HCT116 (cell line): ENCODE data around the gene HTRA2. TPM values are rescaled to one million over a fixed set of nuclear protein-coding genes. Genes with fewer than 3 reads are reported as not detected.
A peak's percentile ranks its signal among the peaks of the same experiment; 100 is the strongest.

Experiments used
- ATAC-seq: fragments of 200-7000 bp; cut with Tn5 transposase; 2 replicates; pipeline ENCODE4 v1.9.1; 2020; ENCODE audit warnings: mild to moderate bottlenecking, moderate library complexity
- BruUV-seq: library from RNA; stranded (reverse); fragments of 400-500 nt; replicated peaks from 2 replicates; lab custom pipeline; 2021; lab: Mats Ljungman, UMichigan
- CTCF ChIA-PET: fragments of 300-600 bp; sonication (Branson Sonifier 250); formaldehyde crosslinking; loops from one replicate; lab custom pipeline; 2021; ENCODE audit warnings: antibody characterized with exemption; lab: Charles Lee
- POLR2A ChIA-PET: fragments of 300-600, 350-600 bp; sonication (Branson Sonifier 250); formaldehyde crosslinking; loops from one replicate; lab custom pipeline; 2021; ENCODE audit warnings: antibody characterized with exemption; lab: Charles Lee
- RAD21 ChIA-PET, 2 experiments: fragments of 300-600 bp; sonication (Branson Sonifier 250); formaldehyde crosslinking; loops; one replicate each; lab custom pipeline; 2023; ENCODE audit warnings: low total read pairs in 2 of 2; ENCODE audit not compliant: uncharacterized antibody in 2 of 2, unreplicated experiment in 2 of 2, low non-redundant PET in 1 of 2; lab: Charles Lee
- DNase-seq: peaks from one replicate; pipeline ENCODE4 v3.0.0-alpha.2; 2010; ENCODE audit warnings: low read depth, low spot score
- H2AFZ ChIP-seq: fragments of 200-600 bp; shearing (Covaris generic), sonication (generic); 2 replicates; pipeline ENCODE4 v1.6.1; 2017; ENCODE audit warnings: low read depth, mixed run types, mixed read lengths, antibody characterized with exemption, low read length; ENCODE audit not compliant: poor library complexity, severe bottlenecking
- H3K27ac ChIP-seq: 2 replicates; pipeline ENCODE4 v1.5.1; 2012; ENCODE audit warnings: low read depth, low read length
- H3K27me3 ChIP-seq: fragments of 200-600 bp; sonication (generic); 2 replicates; pipeline ENCODE4 v1.6.1; 2016; ENCODE audit warnings: mixed run types, low read length, mixed read lengths; ENCODE audit not compliant: insufficient read depth
- H3K36me3 ChIP-seq, 2 experiments: fragments of 200-500 bp in 1 of 2; fragments of 200-600 bp in 1 of 2; sonication (Bioruptor generic) in 1 of 2; sonication (generic) in 1 of 2; 2 replicates each; pipeline versions ENCODE4 v1.5.1 to v1.6.1; 2014 to 2016; ENCODE audit warnings: low read length in 2 of 2, inconsistent platforms in 1 of 2, mixed read lengths in 1 of 2, mixed run types in 1 of 2; ENCODE audit not compliant: insufficient read depth in 2 of 2, control insufficient read depth in 1 of 2
- H3K4me1 ChIP-seq, 2 experiments: fragments of 200-600 bp in 1 of 2; sonication (generic) in 1 of 2; 2 replicates each; pipeline versions ENCODE4 v1.5.1 to v1.6.1; 2012 to 2017; ENCODE audit warnings: low read length in 2 of 2, inconsistent platforms in 1 of 2, mild to moderate bottlenecking in 1 of 2, mixed read lengths in 1 of 2, mixed run types in 1 of 2, moderate library complexity in 1 of 2; ENCODE audit not compliant: insufficient read depth in 2 of 2, control insufficient read depth in 1 of 2
- H3K4me2 ChIP-seq: fragments of 200-600 bp; sonication (generic); 2 replicates; pipeline ENCODE4 v1.6.1; 2017; ENCODE audit warnings: mixed run types, low read length, mixed read lengths
- H3K4me3 ChIP-seq, 2 experiments: fragments of 200-600 bp in 1 of 2; sonication (generic) in 1 of 2; replicated peaks in 1 of 2; 2 replicates each; pipeline ENCODE4 v1.5.1; 2011 to 2016; ENCODE audit warnings: low read length in 2 of 2, control low read depth in 1 of 2, low read depth in 1 of 2, mild to moderate bottlenecking in 1 of 2, mixed read lengths in 1 of 2, mixed run types in 1 of 2
- H3K79me2 ChIP-seq: fragments of 200-600 bp; sonication (generic); 2 replicates; pipeline ENCODE4 v1.6.1; 2017; ENCODE audit warnings: mild to moderate bottlenecking, mixed run types, low read length, moderate library complexity, mixed read lengths; ENCODE audit not compliant: insufficient read depth
- H3K9ac ChIP-seq: fragments of 200-600 bp; sonication (generic); 2 replicates; pipeline ENCODE4 v1.6.1; 2016; ENCODE audit warnings: low read length, mixed read lengths
- H3K9me2 ChIP-seq: fragments of 200-600 bp; sonication (generic), shearing (Covaris generic); 2 replicates; pipeline ENCODE4 v1.6.1; 2017; ENCODE audit warnings: mixed run types, mild to moderate bottlenecking, moderate library complexity; ENCODE audit not compliant: insufficient read depth
- H3K9me3 ChIP-seq, 2 experiments: fragments of 200-500 bp in 1 of 2; fragments of 200-600 bp in 1 of 2; sonication (Bioruptor generic) in 1 of 2; sonication (generic) in 1 of 2; 2 replicates each; pipeline ENCODE4 v1.6.1; 2014 to 2017; ENCODE audit warnings: low read length in 2 of 2, mixed read lengths in 2 of 2, inconsistent platforms in 1 of 2, low read depth in 1 of 2, mild to moderate bottlenecking in 1 of 2, mixed run types in 1 of 2, moderate library complexity in 1 of 2; ENCODE audit not compliant: control insufficient read depth in 1 of 2, insufficient read depth in 1 of 2
- H4K20me1 ChIP-seq: fragments of 200-600 bp; sonication (generic), shearing (Covaris generic); 2 replicates; pipeline ENCODE4 v1.6.1; 2017; ENCODE audit warnings: mixed run types, mild to moderate bottlenecking, moderate library complexity; ENCODE audit not compliant: insufficient read depth
- CEBPB ChIP-seq: IDR thresholded peaks from 2 replicates; pipeline ENCODE4 v1.6.1; 2012; ENCODE audit warnings: low read depth
- CTCF ChIP-seq, 3 experiments: fragments of 200-600 bp in 1 of 3; sonication (generic) in 1 of 3; IDR thresholded peaks in 2 of 3; conservative IDR thresholded peaks in 1 of 3; 2 replicates each; pipeline ENCODE4 v1.5.1; 2012 to 2017; ENCODE audit warnings: low read depth in 2 of 3, low read length in 2 of 3, antibody characterized with exemption in 1 of 3, borderline replicate concordance in 1 of 3, control low read depth in 1 of 3, mild to moderate bottlenecking in 1 of 3, mixed read lengths in 1 of 3, mixed run types in 1 of 3, moderate library complexity in 1 of 3; ENCODE audit not compliant: insufficient read depth in 1 of 3
- EZH2 ChIP-seq: fragments of 200-600 bp; sonication (generic); IDR thresholded peaks from 2 replicates; pipeline ENCODE4 v1.6.1; 2017; ENCODE audit warnings: antibody characterized with exemption, mixed run types
- JUND ChIP-seq: IDR thresholded peaks from 2 replicates; pipeline ENCODE4 v1.6.1; 2012
- POLR2AphosphoS5 ChIP-seq: IDR thresholded peaks from 2 replicates; pipeline ENCODE4 v1.6.1; 2011; ENCODE audit warnings: mild to moderate bottlenecking, low read depth, low read length, moderate library complexity
- RAD21 ChIP-seq: IDR thresholded peaks from 2 replicates; pipeline ENCODE4 v1.6.1; 2012; ENCODE audit warnings: low read depth, mild to moderate bottlenecking
- SIN3A ChIP-seq: IDR thresholded peaks from 2 replicates; pipeline ENCODE4 v1.6.1; 2012; ENCODE audit warnings: low read depth
- TCF7L2 ChIP-seq: IDR thresholded peaks from 2 replicates; pipeline ENCODE4 v1.7.0; 2011; ENCODE audit warnings: borderline replicate concordance, inconsistent platforms; ENCODE audit not compliant: insufficient read depth, insufficient read length; ENCODE audit errors: extremely low read depth
- intact Hi-C: fragments of 100-400 bp; cut with micrococcal nuclease; formaldehyde crosslinking; loops from 2 replicates; pipeline ENCODE4 v1.10.0; 2022
- total RNA-seq: library from RNA; stranded (reverse); gene quantifications from one replicate; pipeline ENCODE4 v1.2.1, GENCODE V29; 2021; ENCODE audit not compliant: unreplicated experiment
- TF ChIP-seq, protein P1 (sequence below): IDR thresholded peaks from 2 replicates; pipeline ENCODE4 v1.6.1; 2012

Gene HTRA2
- total RNA-seq, 1 experiment from 2014 or later: 36.2 TPM

GRCh38 chr2:74544634-74545033 is 14.9 kb downstream of the HTRA2 start:
- no peaks in the 10 kb centered on the region for H3K9me3 ChIP-seq
- no peaks in the 10 kb centered on the region for H3K36me3 ChIP-seq
- H2AFZ ChIP-seq: no peak overlapping the region
- H4K20me1 ChIP-seq: no peaks in the 10 kb centered on the region
- no peaks in the 10 kb centered on the region for H3K27me3 ChIP-seq
- no peak overlapping the region for H3K4me3 ChIP-seq
- ChIA-PET POLR2A (no interaction called here), CTCF (interaction anchor here (0.9 to 1.8 kb wide), 3 partner anchors 13 to 62 kb away, joined by 5 to 6 read pairs (median 5); partner anchors contain the start of genes AUP1, CCDC142, HTRA2 and TTC31), RAD21 (no interaction called here)
- TF ChIP-seq CTCF (IDR thresholded peaks at IDR 0.05 in 2 of 3, conservative IDR thresholded peaks at IDR 0.05 in 1 of 3; ENCODE audit: borderline replicate concordance in 1 of 3, insufficient read depth in 1 of 3, low read depth in 2 of 3, low read length in 2 of 3) (peak in 2 of 3 experiments; percentile 49; a peak in 5 of 6 replicates), SIN3A (no peak), POLR2AphosphoS5 (no peak), TCF7L2 (no peak), RAD21 (peak; percentile 68), CEBPB (no peak), EZH2 (no peak), JUND (no peak)
- TF ChIP-seq, protein P1, sequence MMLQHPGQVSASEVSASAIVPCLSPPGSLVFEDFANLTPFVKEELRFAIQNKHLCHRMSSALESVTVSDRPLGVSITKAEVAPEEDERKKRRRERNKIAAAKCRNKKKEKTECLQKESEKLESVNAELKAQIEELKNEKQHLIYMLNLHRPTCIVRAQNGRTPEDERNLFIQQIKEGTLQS: no peak
- H3K27ac ChIP-seq: no peak overlapping the region
- H3K79me2 ChIP-seq: peaks cover 4% of the 10 kb centered on the region; the same call in 1 of the 2 replicates
- no peak overlapping the region for H3K4me2 ChIP-seq
- peaks cover 4 to 16% of the 10 kb centered on the region in 2 experiments; a peak in 3 of 4 replicates for H3K4me1 ChIP-seq
- no peak overlapping the region for H3K9ac ChIP-seq
- intact Hi-C loops: loop anchor here (1.0 kb wide), 1 partner anchor 61 kb away; the partner anchor contains the start of gene TTC31
- ATAC-seq (no peak), DNase-seq (no peak)
- BruUV-seq: no TSS peak
- no peaks in the 10 kb centered on the region for H3K9me2 ChIP-seq
